Neuronal stem cell (in vitro differentiated cells): ENCODE measurements around the gene PSPC1.

Experiments used
- DNase-seq: peaks from one replicate; pipeline ENCODE4 v3.0.0-alpha.2; 2013; ENCODE audit warnings: low spot score
- H2AFZ ChIP-seq: one replicate; pipeline ENCODE4 v1.6.1; 2013; ENCODE audit warnings: mild to moderate bottlenecking, low read length, inconsistent platforms
- H2AK5ac ChIP-seq: 2 replicates; pipeline ENCODE4 v1.6.1; 2013; ENCODE audit warnings: low read depth, mild to moderate bottlenecking, inconsistent platforms, low read length, moderate library complexity, mixed read lengths
- H2BK120ac ChIP-seq: 2 replicates; pipeline ENCODE4 v1.6.1; 2013; ENCODE audit warnings: low read depth, mild to moderate bottlenecking, inconsistent platforms, low read length, moderate library complexity, mixed read lengths
- H2BK12ac ChIP-seq: one replicate; pipeline ENCODE4 v1.6.1; 2013; ENCODE audit warnings: low read length, inconsistent platforms
- H2BK15ac ChIP-seq: 2 replicates; pipeline ENCODE4 v1.6.1; 2013; ENCODE audit warnings: mild to moderate bottlenecking, low read length, inconsistent platforms, mixed read lengths
- H2BK5ac ChIP-seq: one replicate; pipeline ENCODE4 v1.6.1; 2013; ENCODE audit warnings: inconsistent platforms, mild to moderate bottlenecking, low read length, moderate library complexity
- H3K14ac ChIP-seq: one replicate; pipeline ENCODE4 v1.6.1; 2013; ENCODE audit warnings: low read length, inconsistent platforms
- H3K18ac ChIP-seq: 2 replicates; pipeline ENCODE4 v1.6.1; 2013; ENCODE audit warnings: low read length, inconsistent platforms
- H3K23ac ChIP-seq: 2 replicates; pipeline ENCODE4 v1.6.1; 2013; ENCODE audit warnings: low read depth, mild to moderate bottlenecking, mixed read lengths, low read length, inconsistent platforms; ENCODE audit not compliant: poor library complexity
- H3K27ac ChIP-seq: replicated peaks from 3 replicates; pipeline ENCODE4 v1.5.1; 2013; ENCODE audit warnings: low read length, inconsistent platforms
- H3K27me3 ChIP-seq, 3 experiments: 2 replicates each; pipeline ENCODE4 v1.6.1; 2013; ENCODE audit warnings: low read length in 3 of 3, mild to moderate bottlenecking in 2 of 3, inconsistent platforms in 1 of 3, low read depth in 1 of 3, mixed read lengths in 1 of 3, moderate library complexity in 1 of 3; ENCODE audit not compliant: control insufficient read depth in 3 of 3, insufficient read depth in 3 of 3
- H3K36me3 ChIP-seq, 2 donors: replicated peaks in 1 of 2; 2 replicates each; pipeline ENCODE4 v1.6.1; 2013; ENCODE audit warnings: low read length in 2 of 2; ENCODE audit not compliant: control insufficient read depth in 2 of 2, insufficient read depth in 2 of 2
- H3K4ac ChIP-seq: 2 replicates; pipeline ENCODE4 v1.6.1; 2013; ENCODE audit warnings: inconsistent platforms, mild to moderate bottlenecking, low read length, moderate library complexity
- H3K4me1 ChIP-seq, 2 donors: 1 replicate in 1 of 2; 2 replicates in 1 of 2; pipeline ENCODE4 v1.6.1; 2013; ENCODE audit warnings: low read length in 2 of 2, low read depth in 1 of 2; ENCODE audit not compliant: control insufficient read depth in 2 of 2, insufficient read depth in 1 of 2
- H3K4me2 ChIP-seq: one replicate; pipeline ENCODE4 v1.6.1; 2013; ENCODE audit warnings: mild to moderate bottlenecking, low read length, inconsistent platforms; ENCODE audit not compliant: insufficient read depth, poor library complexity, severe bottlenecking
- H3K4me3 ChIP-seq, 2 donors: 2 replicates each; pipeline ENCODE4 v1.5.1; 2013; ENCODE audit warnings: low read length in 2 of 2, mild to moderate bottlenecking in 2 of 2, inconsistent platforms in 1 of 2, moderate library complexity in 1 of 2
- H3K79me1 ChIP-seq: one replicate; pipeline ENCODE4 v1.6.1; 2013; ENCODE audit warnings: low read depth, mild to moderate bottlenecking, inconsistent platforms, low read length, moderate library complexity
- H3K9ac ChIP-seq: one replicate; pipeline ENCODE4 v1.6.1; 2013; ENCODE audit warnings: mild to moderate bottlenecking, low read depth, low read length, inconsistent platforms; ENCODE audit not compliant: poor library complexity
- H3K9me3 ChIP-seq, 2 donors: replicated peaks in 1 of 2; 2 replicates each; pipeline versions ENCODE3 to v1.6.1; 2013; ENCODE audit warnings: low read length in 2 of 2, mild to moderate bottlenecking in 2 of 2, inconsistent platforms in 1 of 2, low read depth in 1 of 2, mixed read lengths in 1 of 2, moderate library complexity in 1 of 2; ENCODE audit not compliant: control insufficient read depth in 2 of 2, insufficient read depth in 1 of 2
- H4K8ac ChIP-seq: one replicate; pipeline ENCODE4 v1.6.1; 2013; ENCODE audit warnings: low read depth, mild to moderate bottlenecking, inconsistent platforms, low read length, moderate library complexity
- H4K91ac ChIP-seq: one replicate; pipeline ENCODE4 v1.6.1; 2013; ENCODE audit warnings: low read length, low read depth, mild to moderate bottlenecking, inconsistent platforms; ENCODE audit not compliant: poor library complexity
- WGBS, 2 donors: extraction: QIAGEN DNeasy Blood & Tissue Kit; methylation state at CpG; one replicate each; pipeline ENCODE4 v1.1.7; 2013; ENCODE audit warnings: missing lambda C conversion rate in 2 of 2, mixed read lengths in 1 of 2; ENCODE audit not compliant: insufficient read length in 2 of 2, insufficient replicate concordance in 1 of 2; ENCODE audit errors: extremely low coverage in 2 of 2; 5-methylcytosine and 5-hydroxymethylcytosine counted together

Gene PSPC1

DNA sequence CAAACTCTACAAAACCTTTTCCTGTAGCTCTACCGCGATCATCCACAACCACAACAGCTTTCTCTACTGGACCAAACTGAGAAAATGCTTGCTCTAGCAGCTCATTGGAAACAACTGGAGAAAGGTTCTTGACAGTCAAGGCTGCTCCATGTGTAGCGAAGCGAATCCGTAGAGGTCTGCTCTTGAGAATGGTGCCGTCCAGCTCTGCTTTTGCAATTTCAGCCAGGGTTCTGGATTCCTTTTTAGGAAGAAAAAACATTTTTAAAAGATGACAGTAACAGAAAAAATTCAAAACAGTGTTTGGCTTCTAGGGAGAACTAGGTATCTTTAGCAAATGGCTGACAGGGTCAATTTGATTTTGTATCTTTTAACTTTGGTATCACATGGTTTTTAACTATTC lies 10.4 kb downstream of the PSPC1 start:
- H2BK12ac ChIP-seq, result no peak overlapping the region
- no peak overlapping the region for H4K8ac ChIP-seq
- H3K9me3 ChIP-seq, result peaks cover 0 to 45% of the 10 kb centered on the region in 2 donors
- H3K27ac ChIP-seq, result no peak overlapping the region
- H3K4me2 ChIP-seq, result no peak overlapping the region
- H2AFZ ChIP-seq, result no peak overlapping the region
- H3K9ac ChIP-seq, result no peak overlapping the region
- no peak overlapping the region for H4K91ac ChIP-seq
- no peak overlapping the region for H2AK5ac ChIP-seq
- WGBS, 2 donors, result no CpG with 5 or more reads among the region's 6 CpGs
- DNase-seq, result no peak
- H3K79me1 ChIP-seq, result peaks cover 10% of the 10 kb centered on the region
- H3K27me3 ChIP-seq, result no peaks in the 10 kb centered on the region
- no peak overlapping the region for H3K4me3 ChIP-seq
- H3K14ac ChIP-seq, result no peak overlapping the region
- no peak overlapping the region for H2BK5ac ChIP-seq
- no peaks in the 10 kb centered on the region for H3K4me1 ChIP-seq
- peaks cover 20 to 99% of the 10 kb centered on the region in 2 donors for H3K36me3 ChIP-seq
- no peak overlapping the region for H3K23ac ChIP-seq
- H2BK15ac ChIP-seq, result no peak overlapping the region
- no peak overlapping the region for H3K18ac ChIP-seq
- H2BK120ac ChIP-seq, result no peak overlapping the region
- H3K4ac ChIP-seq, result no peak overlapping the region

DNA sequence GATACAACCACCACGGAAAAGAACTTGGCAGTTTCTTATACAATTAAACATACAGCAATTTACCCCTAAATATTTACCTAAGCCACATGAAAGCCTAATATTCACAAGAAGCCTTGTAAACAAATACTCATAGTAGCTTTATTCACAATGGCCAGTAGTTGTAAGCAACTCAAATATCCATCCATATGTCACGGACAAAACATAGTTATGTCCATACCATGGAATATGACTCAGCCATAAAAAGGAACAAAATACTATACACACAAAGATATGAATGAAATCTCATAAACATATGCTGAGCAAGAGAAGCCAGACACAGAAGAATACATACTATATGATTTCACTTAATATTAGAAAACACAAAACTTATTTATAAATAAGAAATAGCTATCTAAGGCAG lies 12.9 kb downstream of the PSPC1 start:
- H3K18ac ChIP-seq, result no peak overlapping the region
- WGBS, 2 donors, result no CpG with 5 or more reads among the region's 2 CpGs

DNA sequence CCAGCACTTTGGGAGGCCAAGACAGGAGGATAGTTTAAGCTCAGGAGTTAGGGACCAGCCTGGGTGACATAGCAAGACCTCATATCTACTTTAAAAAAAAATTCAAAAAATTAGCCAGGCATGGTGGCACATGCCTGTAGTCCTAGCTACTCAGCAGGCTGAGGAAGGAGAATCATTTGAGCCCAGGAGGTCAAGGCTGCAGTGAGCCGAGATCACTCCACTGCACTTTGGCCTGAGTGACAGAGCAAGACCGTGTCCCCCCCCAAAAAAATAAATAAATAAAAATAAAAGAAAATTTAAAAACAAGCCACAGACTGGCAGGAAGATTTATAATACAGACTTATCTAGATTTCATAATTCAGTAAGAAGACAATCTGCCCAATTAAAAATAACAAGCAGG lies 14.8 kb downstream of the PSPC1 start:
- no peak overlapping the region for H3K14ac ChIP-seq
- WGBS, 2 donors, result no CpG with 5 or more reads among the region's 2 CpGs

More for the DNA sequence above, 12.9 kb downstream of the PSPC1 start:
- Histone ChIP-seq H3K9me3 (peaks cover 0 to 33% of the 10 kb centered on the region in 2 donors), H3K14ac (no peak overlapping the region), H3K27ac (no peak overlapping the region), H2BK120ac (no peak overlapping the region), H3K9ac (no peak overlapping the region), H2AFZ (no peak overlapping the region), H3K23ac (no peak overlapping the region), H3K4me2 (no peak overlapping the region), H3K36me3 (peaks cover 22 to 99% of the 10 kb centered on the region in 2 donors), H2BK12ac (no peak overlapping the region), H3K79me1 (peaks cover 10% of the 10 kb centered on the region), H4K91ac (no peak overlapping the region), H4K8ac (no peak overlapping the region), H3K4me3 (no peak overlapping the region), H2BK5ac (no peak overlapping the region), H3K4ac (no peak overlapping the region), H3K27me3 (no peaks in the 10 kb centered on the region), H2BK15ac (no peak overlapping the region), H2AK5ac (no peak overlapping the region), H3K4me1 (no peaks in the 10 kb centered on the region)
- DNase-seq, result no peak

DNA sequence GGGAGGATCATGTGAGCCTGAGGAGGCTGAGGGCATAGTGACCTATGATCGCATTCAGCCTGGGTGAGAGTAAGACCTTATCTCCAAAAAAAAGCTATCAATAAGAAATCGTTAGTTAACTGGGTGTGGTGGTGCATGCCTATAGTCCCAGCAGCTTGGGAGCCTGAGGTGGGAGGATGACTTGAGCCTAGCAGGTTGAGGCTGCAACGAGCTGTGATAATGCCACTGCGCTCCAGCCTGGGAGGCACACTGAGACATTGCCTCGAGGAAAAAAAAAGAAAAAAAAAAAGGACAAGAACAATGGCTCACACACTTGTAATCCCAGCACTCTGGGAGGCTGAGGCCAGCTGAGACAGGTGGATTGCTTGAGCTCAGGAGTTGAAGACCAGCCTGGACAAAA lies 16.2 kb downstream of the PSPC1 start:
- H2BK5ac ChIP-seq, result no peak overlapping the region
- no peak overlapping the region for H3K4me2 ChIP-seq
- whole genome bisulfite sequencing, 2 donors, result no CpG with 5 or more reads among the region's 5 CpGs
- no peaks in the 10 kb centered on the region for H3K27me3 ChIP-seq
- no peak overlapping the region for H4K8ac ChIP-seq
- H3K27ac ChIP-seq, result no peak overlapping the region
- H3K23ac ChIP-seq, result no peak overlapping the region
- no peak overlapping the region for H3K9ac ChIP-seq
- no peak overlapping the region for H2AFZ ChIP-seq
- peaks cover 6% of the 10 kb centered on the region for H3K79me1 ChIP-seq
- no peak overlapping the region for H3K14ac ChIP-seq
- H2AK5ac ChIP-seq, result no peak overlapping the region
- no peak overlapping the region for H3K4ac ChIP-seq
- no peak overlapping the region for H2BK12ac ChIP-seq
- DNase-seq, result peak; percentile 26
- H2BK120ac ChIP-seq, result no peak overlapping the region
- H3K9me3 ChIP-seq, result peaks cover 0 to 20% of the 10 kb centered on the region in 2 donors
- H3K36me3 ChIP-seq, result peaks cover 18 to 99% of the 10 kb centered on the region in 2 donors
- H3K4me1 ChIP-seq, result no peaks in the 10 kb centered on the region
- no peak overlapping the region for H2BK15ac ChIP-seq
- H3K4me3 ChIP-seq, result no peak overlapping the region
- H4K91ac ChIP-seq, result no peak overlapping the region
- peak overlapping the region; percentile 67 for H3K18ac ChIP-seq

More for the DNA sequence above, 14.8 kb downstream of the PSPC1 start:
- DNase-seq, result no peak
- H3K27ac ChIP-seq, result no peak overlapping the region
- H3K27me3 ChIP-seq, result no peaks in the 10 kb centered on the region
- no peak overlapping the region for H3K4me3 ChIP-seq
- no peak overlapping the region for H4K8ac ChIP-seq
- H2AK5ac ChIP-seq, result no peak overlapping the region
- no peak overlapping the region for H3K4ac ChIP-seq
- peaks cover 7% of the 10 kb centered on the region for H3K79me1 ChIP-seq
- no peak overlapping the region for H2BK5ac ChIP-seq
- H2BK12ac ChIP-seq, result no peak overlapping the region
- no peak overlapping the region for H3K18ac ChIP-seq
- peaks cover 0 to 27% of the 10 kb centered on the region in 2 donors for H3K9me3 ChIP-seq
- H3K4me2 ChIP-seq, result no peak overlapping the region
- no peak overlapping the region for H2BK15ac ChIP-seq
- H3K36me3 ChIP-seq, result peaks cover 24 to 99% of the 10 kb centered on the region in 2 donors
- H3K9ac ChIP-seq, result no peak overlapping the region
- no peak overlapping the region for H3K23ac ChIP-seq
- no peak overlapping the region for H4K91ac ChIP-seq
- H2AFZ ChIP-seq, result no peak overlapping the region
- no peak overlapping the region for H2BK120ac ChIP-seq
- H3K4me1 ChIP-seq, result no peaks in the 10 kb centered on the region
